HepG2 (cell line): Measurements from ENCODE around the gene TANGO6. TPM values are rescaled to one million over a fixed set of nuclear protein-coding genes. Genes with fewer than 3 reads are reported as not detected.
A peak's percentile ranks its signal among the peaks of the same experiment; 100 is the strongest.

ENCODE experiments used
- ADNP ChIP-seq: sonication (generic); formaldehyde crosslinking; IDR thresholded peaks from 2 replicates; pipeline ENCODE4 v1.4.0; 2020; ENCODE audit warnings: missing genetic modification reagents
- CCDC6 ChIP-seq: sonication (generic); formaldehyde crosslinking; IDR thresholded peaks from 2 replicates; pipeline ENCODE4 v1.8.1; 2022; ENCODE audit warnings: mild to moderate bottlenecking, missing genetic modification reagents, moderate library complexity
- CEBPG ChIP-seq: IDR thresholded peaks from 2 replicates; pipeline ENCODE4 v1.6.1; 2016
- EZH2 ChIP-seq: conservative IDR thresholded peaks from 2 replicates; pipeline ENCODE4 v1.6.1; 2012; ENCODE audit warnings: mild to moderate bottlenecking, low read depth, low read length, moderate library complexity
- FOSL1 ChIP-seq: sonication (generic); formaldehyde crosslinking; IDR thresholded peaks from 2 replicates; pipeline ENCODE4 v1.9.0; 2021; ENCODE audit warnings: missing genetic modification reagents, borderline replicate concordance
- PTBP1 ChIP-seq: fragments of 200-400 bp; formaldehyde crosslinking; IDR thresholded peaks from 2 replicates; pipeline ENCODE4 v1.6.1; 2018; ENCODE audit warnings: low read length, low read depth; ENCODE audit not compliant: poor library complexity, severe bottlenecking
- SOX5 ChIP-seq: IDR thresholded peaks from 2 replicates; pipeline ENCODE4 v1.6.1; 2016; ENCODE audit warnings: borderline replicate concordance
- SP4 ChIP-seq: sonication (generic); formaldehyde crosslinking; IDR thresholded peaks from 2 replicates; pipeline ENCODE4 v1.8.1; 2023; ENCODE audit warnings: mild to moderate bottlenecking, missing genetic modification reagents
- ZNF207 ChIP-seq: fragments of 450-650 bp; IDR thresholded peaks from 2 replicates; pipeline ENCODE4 v1.6.1; 2016; ENCODE audit warnings: antibody characterized with exemption, borderline replicate concordance
- ZNF3 ChIP-seq: IDR thresholded peaks from 2 replicates; pipeline ENCODE4 v1.7.0; 2017; ENCODE audit warnings: inconsistent platforms
- ZNF431 ChIP-seq: sonication (generic); formaldehyde crosslinking; IDR thresholded peaks from 2 replicates; pipeline ENCODE4 v1.9.0; 2022; ENCODE audit warnings: missing genetic modification reagents, low read depth, mild to moderate bottlenecking, borderline replicate concordance
- ZNF543 ChIP-seq: sonication (generic); formaldehyde crosslinking; IDR thresholded peaks from 2 replicates; pipeline ENCODE4 v1.4.0; 2020; ENCODE audit warnings: mild to moderate bottlenecking, missing genetic modification reagents
- ZNF550 ChIP-seq: sonication (generic); formaldehyde crosslinking; IDR thresholded peaks from 2 replicates; pipeline ENCODE4 v1.4.0; 2020; ENCODE audit warnings: mild to moderate bottlenecking, missing genetic modification reagents, borderline replicate concordance
- ZNF558 ChIP-seq: sonication (generic); formaldehyde crosslinking; IDR thresholded peaks from 2 replicates; pipeline ENCODE4 v1.9.0; 2022; ENCODE audit warnings: mild to moderate bottlenecking, missing genetic modification reagents, borderline replicate concordance
- ZNF607 ChIP-seq: sonication (generic); formaldehyde crosslinking; IDR thresholded peaks from 2 replicates; pipeline ENCODE4 v1.5.1; 2020; ENCODE audit warnings: missing genetic modification reagents, mild to moderate bottlenecking, borderline replicate concordance
- ZNF710 ChIP-seq: sonication (generic); formaldehyde crosslinking; IDR thresholded peaks from 2 replicates; pipeline ENCODE4 v1.5.0; 2020; ENCODE audit warnings: mild to moderate bottlenecking, missing genetic modification reagents, borderline replicate concordance
- ZSCAN25 ChIP-seq: sonication (generic); formaldehyde crosslinking; IDR thresholded peaks from 2 replicates; pipeline ENCODE4 v1.8.0; 2022; ENCODE audit warnings: mild to moderate bottlenecking, missing genetic modification reagents
- polyA plus RNA-seq, 8 experiments: library from polyadenylated mRNA; depleted of rRNA in 3 of 8; stranded (reverse) in 7 of 8; unstranded in 1 of 8; fragments of >200 nt; fragmentation: Illumina TruSeq in 4 of 8; extraction: Trizol in 4 of 8; gene quantifications; 2 replicates each; pipeline versions ENCODE4 v1.2.1 to v1.2.3, GENCODE V29; 2011 to 2016; ENCODE audit warnings: low read depth in 4 of 8, missing spikeins in 1 of 8, mixed read lengths in 1 of 8; ENCODE audit not compliant: insufficient read depth in 1 of 8
- total RNA-seq, 5 experiments: library from RNA; depleted of rRNA; stranded (reverse); fragments of >200 nt; fragmentation: Illumina TruSeq; extraction: Trizol; gene quantifications; 2 replicates each; pipeline ENCODE4 v1.2.3, GENCODE V29; 2016; ENCODE audit warnings: low read depth in 1 of 5
- TF ChIP-seq, protein P1 (sequence below): sonication (generic); formaldehyde crosslinking; IDR thresholded peaks from 2 replicates; pipeline ENCODE4 v1.8.1; 2022; ENCODE audit warnings: mild to moderate bottlenecking, missing genetic modification reagents
- TF ChIP-seq, protein P2 (sequence below): sonication (generic); formaldehyde crosslinking; IDR thresholded peaks from 2 replicates; pipeline ENCODE4 v1.4.0; 2020; ENCODE audit warnings: missing genetic modification reagents, borderline replicate concordance
- TF ChIP-seq, protein P3 (sequence below): sonication (generic); formaldehyde crosslinking; IDR thresholded peaks from 2 replicates; pipeline ENCODE4 v1.5.0; 2020; ENCODE audit warnings: missing genetic modification reagents
- TF ChIP-seq, protein P4 (sequence below): IDR thresholded peaks from 2 replicates; pipeline ENCODE4 v1.6.1; 2016; ENCODE audit warnings: missing genetic modification reagents, missing compliant biosample characterization
- TF ChIP-seq, protein P5 (sequence below): sonication (generic); formaldehyde crosslinking; IDR thresholded peaks from 2 replicates; pipeline ENCODE4 v1.4.0; 2020; ENCODE audit warnings: missing genetic modification reagents, mild to moderate bottlenecking, borderline replicate concordance

The TANGO6 gene
- total and polyA plus RNA-seq, 2 of the 13 experiments (the other 11 are each of a cell fraction or from before 2014, with no cell fraction given), result 7.2 to 13.3 TPM

GRCh38 chr16:68993885-68994284 is 150.6 kb downstream of the TANGO6 start (continued):
- TF ChIP-seq, protein P1, sequence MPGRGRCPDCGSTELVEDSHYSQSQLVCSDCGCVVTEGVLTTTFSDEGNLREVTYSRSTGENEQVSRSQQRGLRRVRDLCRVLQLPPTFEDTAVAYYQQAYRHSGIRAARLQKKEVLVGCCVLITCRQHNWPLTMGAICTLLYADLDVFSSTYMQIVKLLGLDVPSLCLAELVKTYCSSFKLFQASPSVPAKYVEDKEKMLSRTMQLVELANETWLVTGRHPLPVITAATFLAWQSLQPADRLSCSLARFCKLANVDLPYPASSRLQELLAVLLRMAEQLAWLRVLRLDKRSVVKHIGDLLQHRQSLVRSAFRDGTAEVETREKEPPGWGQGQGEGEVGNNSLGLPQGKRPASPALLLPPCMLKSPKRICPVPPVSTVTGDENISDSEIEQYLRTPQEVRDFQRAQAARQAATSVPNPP (CRISPR knock-in tag), result no peak
- TF ChIP-seq CEBPG (CRISPR knock-in tag) (peak; percentile 40; the same call in 1 of the 2 replicates), FOSL1 (peak; percentile 29; the same call in 1 of the 2 replicates), ZNF207 (no peak), ZNF3 (CRISPR knock-in tag) (no peak), ZNF431 (CRISPR knock-in tag) (no peak), ZSCAN25 (CRISPR knock-in tag) (no peak), ZNF710 (no peak), EZH2 (no peak), ZNF550 (no peak), ADNP (CRISPR knock-in tag) (no peak), ZNF607 (CRISPR knock-in tag) (no peak), ZNF558 (CRISPR knock-in tag) (no peak), SP4 (no peak), ZNF543 (CRISPR knock-in tag) (no peak), PTBP1 (no peak), SOX5 (peak; percentile 67; the same call in 1 of the 2 replicates), CCDC6 (no peak)
- TF ChIP-seq, protein P2, sequence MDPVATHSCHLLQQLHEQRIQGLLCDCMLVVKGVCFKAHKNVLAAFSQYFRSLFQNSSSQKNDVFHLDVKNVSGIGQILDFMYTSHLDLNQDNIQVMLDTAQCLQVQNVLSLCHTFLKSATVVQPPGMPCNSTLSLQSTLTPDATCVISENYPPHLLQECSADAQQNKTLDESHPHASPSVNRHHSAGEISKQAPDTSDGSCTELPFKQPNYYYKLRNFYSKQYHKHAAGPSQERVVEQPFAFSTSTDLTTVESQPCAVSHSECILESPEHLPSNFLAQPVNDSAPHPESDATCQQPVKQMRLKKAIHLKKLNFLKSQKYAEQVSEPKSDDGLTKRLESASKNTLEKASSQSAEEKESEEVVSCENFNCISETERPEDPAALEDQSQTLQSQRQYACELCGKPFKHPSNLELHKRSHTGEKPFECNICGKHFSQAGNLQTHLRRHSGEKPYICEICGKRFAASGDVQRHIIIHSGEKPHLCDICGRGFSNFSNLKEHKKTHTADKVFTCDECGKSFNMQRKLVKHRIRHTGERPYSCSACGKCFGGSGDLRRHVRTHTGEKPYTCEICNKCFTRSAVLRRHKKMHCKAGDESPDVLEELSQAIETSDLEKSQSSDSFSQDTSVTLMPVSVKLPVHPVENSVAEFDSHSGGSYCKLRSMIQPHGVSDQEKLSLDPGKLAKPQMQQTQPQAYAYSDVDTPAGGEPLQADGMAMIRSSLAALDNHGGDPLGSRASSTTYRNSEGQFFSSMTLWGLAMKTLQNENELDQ (CRISPR knock-in tag), result no peak
- TF ChIP-seq, protein P3, sequence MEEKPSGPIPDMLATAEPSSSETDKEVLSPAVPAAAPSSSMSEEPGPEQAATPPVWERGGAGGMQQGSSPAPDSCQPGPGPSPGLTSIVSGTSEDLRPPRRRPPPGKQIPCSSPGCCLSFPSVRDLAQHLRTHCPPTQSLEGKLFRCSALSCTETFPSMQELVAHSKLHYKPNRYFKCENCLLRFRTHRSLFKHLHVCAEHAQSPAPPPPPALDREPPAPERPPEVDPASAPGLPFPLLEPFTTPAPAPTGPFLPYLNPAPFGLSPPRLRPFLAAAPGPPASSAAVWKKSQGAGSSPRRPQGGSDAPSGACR, result no peak
- TF ChIP-seq, protein P4, sequence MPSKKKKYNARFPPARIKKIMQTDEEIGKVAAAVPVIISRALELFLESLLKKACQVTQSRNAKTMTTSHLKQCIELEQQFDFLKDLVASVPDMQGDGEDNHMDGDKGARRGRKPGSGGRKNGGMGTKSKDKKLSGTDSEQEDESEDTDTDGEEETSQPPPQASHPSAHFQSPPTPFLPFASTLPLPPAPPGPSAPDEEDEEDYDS (CRISPR knock-in tag), result peak; percentile 17; the same call in 1 of the 2 replicates
- TF ChIP-seq, protein P5, sequence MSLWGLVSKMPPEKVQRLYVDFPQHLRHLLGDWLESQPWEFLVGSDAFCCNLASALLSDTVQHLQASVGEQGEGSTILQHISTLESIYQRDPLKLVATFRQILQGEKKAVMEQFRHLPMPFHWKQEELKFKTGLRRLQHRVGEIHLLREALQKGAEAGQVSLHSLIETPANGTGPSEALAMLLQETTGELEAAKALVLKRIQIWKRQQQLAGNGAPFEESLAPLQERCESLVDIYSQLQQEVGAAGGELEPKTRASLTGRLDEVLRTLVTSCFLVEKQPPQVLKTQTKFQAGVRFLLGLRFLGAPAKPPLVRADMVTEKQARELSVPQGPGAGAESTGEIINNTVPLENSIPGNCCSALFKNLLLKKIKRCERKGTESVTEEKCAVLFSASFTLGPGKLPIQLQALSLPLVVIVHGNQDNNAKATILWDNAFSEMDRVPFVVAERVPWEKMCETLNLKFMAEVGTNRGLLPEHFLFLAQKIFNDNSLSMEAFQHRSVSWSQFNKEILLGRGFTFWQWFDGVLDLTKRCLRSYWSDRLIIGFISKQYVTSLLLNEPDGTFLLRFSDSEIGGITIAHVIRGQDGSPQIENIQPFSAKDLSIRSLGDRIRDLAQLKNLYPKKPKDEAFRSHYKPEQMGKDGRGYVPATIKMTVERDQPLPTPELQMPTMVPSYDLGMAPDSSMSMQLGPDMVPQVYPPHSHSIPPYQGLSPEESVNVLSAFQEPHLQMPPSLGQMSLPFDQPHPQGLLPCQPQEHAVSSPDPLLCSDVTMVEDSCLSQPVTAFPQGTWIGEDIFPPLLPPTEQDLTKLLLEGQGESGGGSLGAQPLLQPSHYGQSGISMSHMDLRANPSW (CRISPR knock-in tag), result no peak
